AG04450 (cell line): ENCODE results near the gene FHDC1. TPM values are rescaled to one million over a fixed set of nuclear protein-coding genes. Genes with fewer than 3 reads are reported as not detected.

Source experiments
- CTCF ChIA-PET: fragments of 300-600, 350-600 bp; formaldehyde crosslinking; extraction: SDS; loops from one replicate; lab custom pipeline; 2022; ENCODE audit warnings: antibody characterized with exemption, inconsistent platforms; lab: Charles Lee
- POLR2A ChIA-PET: fragments of 350-600 bp; formaldehyde crosslinking; extraction: SDS; loops from one replicate; lab custom pipeline; 2021; ENCODE audit warnings: antibody characterized with exemption, inconsistent platforms; lab: Yijun Ruan, JAX
- DNase-seq: peaks from one replicate; pipeline ENCODE4 v3.0.0-alpha.2; 2011; ENCODE audit warnings: low read depth, low spot score
- H3K27ac ChIP-seq: one replicate; pipeline ENCODE4 v1.5.1; 2012; ENCODE audit warnings: low read depth, low read length, control low read depth
- H3K27me3 ChIP-seq: one replicate; pipeline ENCODE4 v1.6.0; 2012; ENCODE audit warnings: low read length; ENCODE audit not compliant: control insufficient read depth, insufficient read depth
- H3K4me3 ChIP-seq: 2 replicates; pipeline ENCODE4 v1.5.1; 2011; ENCODE audit warnings: mild to moderate bottlenecking, low read depth, low read length, control low read depth
- H3K9me3 ChIP-seq: 2 replicates; pipeline ENCODE4 v1.5.1; 2012; ENCODE audit warnings: low read length; ENCODE audit not compliant: control insufficient read depth, insufficient read depth
- CTCF ChIP-seq: IDR thresholded peaks from 2 replicates; pipeline ENCODE4 v1.5.1; 2011; ENCODE audit warnings: low read depth, low read length, control low read depth, inconsistent platforms
- polyA plus RNA-seq: library from polyadenylated mRNA; depleted of rRNA; stranded (reverse); fragments of >200 nt; gene quantifications from 2 replicates; pipeline ENCODE4 v1.2.3, GENCODE V29; 2011

Gene FHDC1
- polyA plus RNA-seq, 1 experiment, result 0.10 TPM

GRCh38 chr4:152976212-152976761, 40.2 kb downstream of the FHDC1 start:
- DNase-seq, result no peak
- Histone ChIP-seq H3K27me3 (peaks cover 3% of the 10 kb centered on the region), H3K27ac (no peak overlapping the region), H3K4me3 (no peak overlapping the region), H3K9me3 (no peaks in the 10 kb centered on the region; the same call in 1 of the 2 replicates)
- TF ChIP-seq CTCF, result no peak
- CTCF ChIA-PET, result no interaction called here
- POLR2A ChIA-PET, result no interaction called here

- no peak overlapping the region for H3K27ac ChIP-seq
- H3K27me3 ChIP-seq, result peaks cover 3% of the 10 kb centered on the region
- no peak for DNase-seq
- CTCF ChIA-PET, result interaction anchor here (1.1 kb wide), 1 partner anchor 163 kb away, joined by 3 read pairs; no protein-coding TSS in a partner anchor
- POLR2A ChIA-PET, result no interaction called here
- TF ChIP-seq CTCF, result no peak
- no peak overlapping the region for H3K4me3 ChIP-seq
- H3K9me3 ChIP-seq, result no peaks in the 10 kb centered on the region; the same call in 1 of the 2 replicates
Measured at GRCh38 chr4:152979731-152980330, 43.7 kb downstream of the FHDC1 start.

GRCh38 chr4:152981278-152981677, 45.2 kb downstream of the FHDC1 start:
- ChIA-PET POLR2A (no interaction called here), CTCF (no interaction called here)

GRCh38 chr4:152981842-152982241, 45.7 kb downstream of the FHDC1 start:
- TF ChIP-seq CTCF, result no peak
- ChIA-PET POLR2A (no interaction called here), CTCF (no interaction called here)
- H3K27me3 ChIP-seq, result peaks cover 3% of the 10 kb centered on the region
- H3K9me3 ChIP-seq, result no peaks in the 10 kb centered on the region
- H3K27ac ChIP-seq, result no peak overlapping the region
- no peak overlapping the region for H3K4me3 ChIP-seq
- no peak for DNase-seq

More at GRCh38 chr4:152981278-152981677, 45.2 kb downstream of the FHDC1 start:
- no peak for TF ChIP-seq CTCF
- Histone ChIP-seq H3K9me3 (no peaks in the 10 kb centered on the region), H3K4me3 (no peak overlapping the region), H3K27ac (no peak overlapping the region), H3K27me3 (peaks cover 3% of the 10 kb centered on the region)
- DNase-seq, result no peak

DNA sequence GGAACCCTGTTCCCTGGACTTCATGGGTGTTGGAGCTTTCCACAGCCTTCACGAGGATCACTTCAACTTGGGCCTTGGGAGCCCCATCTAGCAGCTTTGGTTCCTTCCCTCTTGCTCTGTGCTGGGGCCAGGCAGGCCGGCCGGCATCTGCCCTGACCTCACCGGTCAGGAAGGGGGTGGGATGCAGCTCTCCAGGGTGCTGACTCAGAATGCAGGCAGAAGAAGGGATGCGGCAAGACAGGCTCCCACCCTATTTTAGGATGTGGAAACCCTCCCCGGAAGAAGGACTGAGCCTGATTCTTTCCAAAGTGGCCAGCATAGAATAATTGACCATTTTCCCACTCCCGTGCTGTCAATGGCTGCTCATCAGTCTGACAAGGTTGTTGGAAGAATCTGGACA, 47.1 kb downstream of the FHDC1 start:
- ChIA-PET CTCF (no interaction called here), POLR2A (interaction anchor here (0.6 kb wide), 1 partner anchor 173 kb away, joined by 3 read pairs; no protein-coding TSS in a partner anchor)
- TF ChIP-seq CTCF, result no peak
- Histone ChIP-seq H3K27me3 (peaks cover 3% of the 10 kb centered on the region), H3K27ac (no peak overlapping the region), H3K4me3 (no peak overlapping the region), H3K9me3 (no peaks in the 10 kb centered on the region)
- DNase-seq, result no peak
